Prostate gland (tissue), 2 donors: ENCODE results near the gene RPS3. TPM values are rescaled to one million over a fixed set of nuclear protein-coding genes. Genes with fewer than 3 reads are reported as not detected.
A peak's percentile ranks its signal among the peaks of the same experiment; 100 is the strongest.

Experiments used
- DNase-seq: peaks from one replicate; pipeline ENCODE4 v3.0.0-alpha.2; 2019; ENCODE audit warnings: low spot score
- H3K27ac ChIP-seq, 2 donors: fragments of 200-600 bp; sonication (generic); 2 replicates each; pipeline ENCODE4 v1.5.1; 2017 to 2019
- H3K27me3 ChIP-seq: fragments of 200-600 bp; sonication (generic); replicated peaks from 2 replicates; pipeline ENCODE4 v1.5.1; 2019; ENCODE audit not compliant: insufficient read depth
- H3K36me3 ChIP-seq, 2 donors: fragments of 200-600 bp; sonication (generic); 1 replicate in 1 of 2; 2 replicates in 1 of 2; pipeline versions ENCODE4 v1.5.1 to v1.8.1; 2017 to 2019
- H3K4me1 ChIP-seq: fragments of 200-600 bp; sonication (generic); replicated peaks from 2 replicates; pipeline ENCODE4 v1.5.1; 2019
- H3K4me3 ChIP-seq, 2 donors: fragments of 200-600 bp; sonication (generic); 2 replicates each; pipeline ENCODE4 v1.5.1; 2017 to 2019
- H3K9me3 ChIP-seq: fragments of 200-600 bp; sonication (generic); 2 replicates; pipeline ENCODE4 v1.5.1; 2017
- CTCF ChIP-seq, 4 experiments: fragments of 200-600 bp in 2 of 4; fragments of 450-650 bp in 2 of 4; sonication (generic) in 2 of 4; IDR thresholded peaks; 1 replicate in 3 of 4; 2 replicates in 1 of 4; pipeline ENCODE4 v1.5.1; 2016 to 2019; ENCODE audit warnings: antibody characterized with exemption in 4 of 4, mild to moderate bottlenecking in 2 of 4, moderate library complexity in 2 of 4
- POLR2A ChIP-seq: fragments of 450-650 bp; IDR thresholded peaks from one replicate; pipeline ENCODE4 v1.6.1; 2016; ENCODE audit warnings: antibody characterized with exemption, mild to moderate bottlenecking
- POLR2AphosphoS5 ChIP-seq: sonication (generic); formaldehyde crosslinking; IDR thresholded peaks from one replicate; pipeline ENCODE4 v1.6.1; 2017; ENCODE audit warnings: antibody characterized with exemption
- WGBS: methylation state at CpG from one replicate; pipeline ENCODE4 v1.1.5; 2018; 5-methylcytosine and 5-hydroxymethylcytosine counted together
- intact Hi-C: fragments of 100-400 bp; cut with DNase I; formaldehyde crosslinking; loops from one replicate; pipeline ENCODE4 v1.14.2; 2022
- total RNA-seq, 2 donors: library from RNA; depleted of rRNA; stranded (reverse); fragments of >200 nt; gene quantifications; one replicate each; pipeline ENCODE4 v1.1.0, GENCODE V29; 2016

Gene RPS3
- total RNA-seq, 2 donors from 2014 or later = 890 to 1,636 TPM

- H3K4me1 ChIP-seq = no peaks in the 10 kb centered on the region
- 82% methylated on average over 11 of the region's 11 CpGs for WGBS
- no peaks in the 10 kb centered on the region for H3K36me3 ChIP-seq
- peak overlapping the region in 1 of 2 donors; percentile 17 for H3K27ac ChIP-seq
- H3K4me3 ChIP-seq = no peak overlapping the region
- intact Hi-C loops = no loop called here
- no peak for DNase-seq
- no peaks in the 10 kb centered on the region for H3K27me3 ChIP-seq
- H3K9me3 ChIP-seq = no peaks in the 10 kb centered on the region
- TF ChIP-seq POLR2AphosphoS5 = no peak
These were observed 21.8 kb downstream of the RPS3 start for GRCh38 chr11:75421035-75421602.

GRCh38 chr11:75421902-75422247 lies 22.6 kb downstream of the RPS3 start:
- H3K36me3 ChIP-seq = no peaks in the 10 kb centered on the region
- DNase-seq = no peak
- no peak overlapping the region for H3K4me3 ChIP-seq
- H3K4me1 ChIP-seq = no peaks in the 10 kb centered on the region
- no peaks in the 10 kb centered on the region for H3K9me3 ChIP-seq
- TF ChIP-seq CTCF (IDR thresholded peaks at IDR 0.05) = no peak
- TF ChIP-seq POLR2AphosphoS5 = no peak
- TF ChIP-seq POLR2A = no peak
- intact Hi-C loops = no loop called here
- H3K27ac ChIP-seq = peak overlapping the region in 1 of 2 donors; percentile 17
- WGBS = 43% methylated on average over 2 of the region's 2 CpGs
- no peaks in the 10 kb centered on the region for H3K27me3 ChIP-seq

DNA sequence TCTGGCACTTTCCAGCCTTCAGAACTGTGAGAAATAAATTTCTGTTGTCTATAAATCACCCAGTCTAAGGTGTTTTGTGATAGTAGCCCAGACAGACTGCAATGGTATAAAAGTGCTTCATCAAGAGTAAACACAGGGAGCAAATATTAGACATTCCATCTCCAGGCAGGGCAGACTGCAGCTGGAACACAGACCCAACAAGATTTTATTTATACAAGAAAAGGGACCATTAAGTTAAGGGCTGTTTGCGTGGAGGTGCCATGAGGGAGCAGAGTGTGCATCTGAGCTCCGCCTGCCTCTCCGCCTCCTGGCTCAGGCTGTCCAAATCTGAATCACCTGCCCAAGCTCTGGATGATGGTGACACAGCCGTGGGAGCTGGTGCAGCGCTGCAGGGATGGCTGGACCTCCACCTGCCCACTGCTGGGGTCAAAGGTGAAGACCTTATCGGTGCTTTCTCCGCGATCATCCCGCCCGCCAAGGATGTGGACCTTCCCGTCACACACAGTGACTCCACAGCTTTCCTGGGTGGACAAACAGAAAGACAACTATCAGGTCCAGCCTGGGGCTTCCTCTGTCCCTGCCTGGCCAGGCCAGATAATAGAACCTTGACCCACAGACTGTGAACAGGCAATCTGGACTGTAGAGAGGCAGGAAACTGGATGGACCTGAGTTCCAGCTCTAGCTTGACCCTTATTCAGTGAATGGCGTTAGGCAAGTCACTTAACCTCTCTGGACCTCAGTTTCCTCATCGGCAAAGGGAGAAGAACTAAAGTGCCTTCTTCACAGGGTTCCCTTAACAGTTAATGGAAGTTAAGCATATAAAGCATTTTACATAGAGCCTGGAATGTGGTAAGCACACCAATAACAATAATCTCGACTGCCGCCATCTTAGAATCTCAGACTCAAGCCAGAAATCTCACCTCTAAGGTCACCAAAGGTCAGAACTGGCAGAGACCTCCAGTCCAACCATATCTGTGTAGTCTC lies 23.2 kb downstream of the RPS3 start:
- 67% methylated on average over 15 of the region's 15 CpGs for WGBS
- no peak overlapping the region for H3K4me3 ChIP-seq
- H3K36me3 ChIP-seq = no peaks in the 10 kb centered on the region
- peak overlapping the region in 1 of 2 donors; percentile 17 for H3K27ac ChIP-seq
- intact Hi-C loops = no loop called here
- no peaks in the 10 kb centered on the region for H3K4me1 ChIP-seq
- DNase-seq = peak; percentile 83
- no peaks in the 10 kb centered on the region for H3K27me3 ChIP-seq
- no peaks in the 10 kb centered on the region for H3K9me3 ChIP-seq
- TF ChIP-seq POLR2AphosphoS5 (peak; percentile 91), CTCF (IDR thresholded peaks at IDR 0.05) (no peak), POLR2A (no peak)

GRCh38 chr11:75423721-75424120 lies 24.4 kb downstream of the RPS3 start:
- TF ChIP-seq POLR2AphosphoS5 (no peak), POLR2A (no peak), CTCF (IDR thresholded peaks at IDR 0.05) (no peak)
- DNase-seq = no peak
- H3K27ac ChIP-seq = no peak overlapping the region
- no peaks in the 10 kb centered on the region for H3K27me3 ChIP-seq
- no peak overlapping the region for H3K4me3 ChIP-seq
- H3K4me1 ChIP-seq = no peaks in the 10 kb centered on the region
- intact Hi-C loops = no loop called here
- no peaks in the 10 kb centered on the region for H3K9me3 ChIP-seq
- WGBS = 84% methylated on average over 9 of the region's 9 CpGs
- no peaks in the 10 kb centered on the region for H3K36me3 ChIP-seq

- Histone ChIP-seq H3K4me3 (no peak overlapping the region), H3K4me1 (no peaks in the 10 kb centered on the region), H3K27ac (no peak overlapping the region), H3K27me3 (no peaks in the 10 kb centered on the region), H3K36me3 (no peaks in the 10 kb centered on the region), H3K9me3 (no peaks in the 10 kb centered on the region)
- 100% methylated on average over 1 of the region's 1 CpG for WGBS
- intact Hi-C loops = no loop called here
- TF ChIP-seq POLR2AphosphoS5 = no peak
- TF ChIP-seq POLR2A = no peak
- no peak for TF ChIP-seq CTCF (IDR thresholded peaks at IDR 0.05)
- no peak for DNase-seq
These were observed 25.1 kb downstream of the RPS3 start for GRCh38 chr11:75424396-75424795.
